GM23248 (cell line): ENCODE data around the gene AP3D1. TPM values are rescaled to one million over a fixed set of nuclear protein-coding genes. Genes with fewer than 3 reads are reported as not detected.
A peak's percentile ranks its signal among the peaks of the same experiment; 100 is the strongest.

ENCODE experiments used
- DNase-seq: peaks from one replicate; pipeline ENCODE4 v3.0.0-alpha.2; 2015
- H2AFZ ChIP-seq: fragments of 200-600 bp; sonication (generic); 2 replicates; pipeline ENCODE4 v1.6.1; 2016; ENCODE audit warnings: antibody characterized with exemption
- H3F3A ChIP-seq: fragments of 200-600 bp; sonication (generic); 2 replicates; pipeline ENCODE4 v1.6.1; 2016; ENCODE audit warnings: mild to moderate bottlenecking, antibody characterized with exemption, mixed run types; ENCODE audit not compliant: insufficient read depth
- H3K27ac ChIP-seq: fragments of 200-600 bp; sonication (generic); 2 replicates; pipeline ENCODE4 v1.5.1; 2016; ENCODE audit warnings: mild to moderate bottlenecking
- H3K27me3 ChIP-seq: fragments of 200-600 bp; sonication (generic); replicated peaks from 2 replicates; pipeline ENCODE4 v1.6.1; 2016; ENCODE audit warnings: mild to moderate bottlenecking; ENCODE audit not compliant: insufficient read depth
- H3K36me3 ChIP-seq: fragments of 200-600 bp; sonication (generic); 2 replicates; pipeline ENCODE4 v1.6.1; 2016; ENCODE audit warnings: low read depth, mild to moderate bottlenecking
- H3K4me1 ChIP-seq: fragments of 200-600 bp; sonication (generic); 2 replicates; pipeline ENCODE4 v1.6.1; 2016; ENCODE audit warnings: mild to moderate bottlenecking; ENCODE audit not compliant: insufficient read depth
- H3K4me2 ChIP-seq: fragments of 200-600 bp; sonication (generic); one replicate; pipeline ENCODE4 v1.6.1; 2016; ENCODE audit warnings: mild to moderate bottlenecking; ENCODE audit not compliant: unreplicated experiment
- H3K4me3 ChIP-seq: fragments of 200-600 bp; sonication (generic); 2 replicates; pipeline ENCODE4 v1.5.1; 2016; ENCODE audit warnings: mild to moderate bottlenecking
- H3K79me2 ChIP-seq: fragments of 200-600 bp; sonication (generic); 2 replicates; pipeline ENCODE4 v1.6.1; 2016; ENCODE audit warnings: mild to moderate bottlenecking; ENCODE audit not compliant: insufficient read depth
- H3K9ac ChIP-seq: fragments of 200-600 bp; sonication (generic); 2 replicates; pipeline ENCODE4 v1.6.1; 2016; ENCODE audit warnings: mild to moderate bottlenecking
- H3K9me2 ChIP-seq: fragments of 200-600 bp; sonication (generic); 2 replicates; pipeline ENCODE4 v1.6.1; 2016; ENCODE audit warnings: mixed run types, mild to moderate bottlenecking, moderate library complexity; ENCODE audit not compliant: insufficient read depth
- H3K9me3 ChIP-seq: fragments of 200-600 bp; sonication (generic); one replicate; pipeline ENCODE4 v1.6.1; 2017; ENCODE audit warnings: low read depth
- H4K20me1 ChIP-seq: fragments of 200-600 bp; sonication (generic); 2 replicates; pipeline ENCODE4 v1.6.0; 2016; ENCODE audit not compliant: insufficient read depth
- EZH2 ChIP-seq: fragments of 200-600 bp; sonication (generic); IDR thresholded peaks from 2 replicates; pipeline ENCODE4 v1.6.1; 2018; ENCODE audit warnings: antibody characterized with exemption, mild to moderate bottlenecking; ENCODE audit not compliant: insufficient read depth, poor library complexity, severe bottlenecking
- EZH2phosphoT487 ChIP-seq: fragments of 200-600 bp; sonication (generic); IDR thresholded peaks from 2 replicates; pipeline ENCODE4 v1.6.1; 2018; ENCODE audit warnings: antibody characterized with exemption, moderate library complexity, mild to moderate bottlenecking, low read depth; ENCODE audit not compliant: insufficient read depth
- WGBS, 2 experiments: methylation state at CpG; one replicate each; pipeline ENCODE4 v1.1.6; 2015 to 2017; ENCODE audit warnings: low lambda C conversion rate in 2 of 2, low coverage in 1 of 2; ENCODE audit errors: missing lambda C conversion rate in 2 of 2; 5-methylcytosine and 5-hydroxymethylcytosine counted together
- in situ Hi-C: fragments of 300-500 bp; cut with MboI; formaldehyde crosslinking; loops from 2 replicates; pipeline ENCODE4 v1.15.0; 2020
- polyA plus RNA-seq: library from polyadenylated mRNA; unstranded; fragments of >200 nt; fragmentation: Nextera tagmentation; extraction: Ambion mirVana; gene quantifications from 2 replicates; pipeline ENCODE4 v1.2.1, GENCODE V29; 2016
- total RNA-seq: library from RNA; depleted of rRNA; stranded (reverse); fragments of >200 nt; shearing (Covaris generic); gene quantifications from 2 replicates; pipeline ENCODE4 v1.2.3, GENCODE V29; 2014

AP3D1 gene
- total and polyA plus RNA-seq, 2 experiments from 2014 or later, result 79.0 to 97.6 TPM

- H3K79me2 ChIP-seq, result peaks cover 100% of the 10 kb centered on the region
- WGBS, 2 experiments, result 70 to 71% methylated on average over 23 of the region's 23 CpGs
- no peaks in the 10 kb centered on the region for H4K20me1 ChIP-seq
- H3K9me2 ChIP-seq, result no peaks in the 10 kb centered on the region
- no peak for DNase-seq
- no peaks in the 10 kb centered on the region; the same call in 1 of the 2 replicates for H3K36me3 ChIP-seq
- no peaks in the 10 kb centered on the region for H3F3A ChIP-seq
- H3K4me3 ChIP-seq, result no peak overlapping the region
- H3K9ac ChIP-seq, result no peak overlapping the region
- H3K27ac ChIP-seq, result no peak overlapping the region
- TF ChIP-seq EZH2 (no peak), EZH2phosphoT487 (no peak)
- in situ Hi-C loops, result no loop called here
- no peaks in the 10 kb centered on the region for H3K4me1 ChIP-seq
- no peak overlapping the region for H2AFZ ChIP-seq
- H3K27me3 ChIP-seq, result no peaks in the 10 kb centered on the region
- H3K4me2 ChIP-seq, result no peak overlapping the region
- no peaks in the 10 kb centered on the region for H3K9me3 ChIP-seq
These were observed 13.2 kb downstream of the AP3D1 start for GRCh38 chr19:2138061-2138728.

DNA sequence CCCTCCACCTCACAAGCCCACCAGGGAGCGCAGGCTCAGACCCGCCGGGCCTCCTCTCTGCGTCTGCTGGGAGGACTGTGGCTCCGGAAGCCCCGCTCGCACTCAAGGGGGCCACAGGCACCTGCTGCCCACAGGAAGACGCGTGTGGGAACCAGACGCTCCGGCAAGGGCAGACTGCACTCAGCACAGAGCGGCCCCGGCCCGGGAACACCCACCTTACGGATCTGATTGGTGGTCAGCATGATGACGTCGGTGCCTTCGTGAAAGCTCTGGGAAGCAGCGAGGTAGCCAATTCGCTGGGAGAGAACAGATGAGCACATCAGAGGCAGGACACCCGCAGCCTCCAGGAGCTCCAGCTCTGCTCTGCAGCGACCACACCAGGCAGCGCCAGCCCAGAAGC, 14.6 kb downstream of the AP3D1 start:
- H2AFZ ChIP-seq, result no peak overlapping the region
- no peaks in the 10 kb centered on the region for H3K4me1 ChIP-seq
- TF ChIP-seq EZH2 (no peak), EZH2phosphoT487 (no peak)
- no peaks in the 10 kb centered on the region for H3K27me3 ChIP-seq
- no peak overlapping the region for H3K4me3 ChIP-seq
- H3K9me3 ChIP-seq, result no peaks in the 10 kb centered on the region
- WGBS, 2 experiments, result 90 to 96% methylated on average over 18 to 23 of the region's 23 CpGs
- H3K4me2 ChIP-seq, result no peak overlapping the region
- in situ Hi-C loops, result no loop called here
- no peak for DNase-seq
- H3K9ac ChIP-seq, result no peak overlapping the region
- H3K9me2 ChIP-seq, result no peaks in the 10 kb centered on the region
- no peaks in the 10 kb centered on the region for H4K20me1 ChIP-seq
- no peaks in the 10 kb centered on the region for H3F3A ChIP-seq
- peaks cover 100% of the 10 kb centered on the region for H3K79me2 ChIP-seq
- H3K36me3 ChIP-seq, result no peaks in the 10 kb centered on the region; the same call in 1 of the 2 replicates
- H3K27ac ChIP-seq, result no peak overlapping the region

GRCh38 chr19:2135474-2136402, 15.6 kb downstream of the AP3D1 start:
- DNase-seq, result no peak
- H3K79me2 ChIP-seq, result peaks cover 96% of the 10 kb centered on the region
- no peak overlapping the region for H2AFZ ChIP-seq
- H3K9me3 ChIP-seq, result no peaks in the 10 kb centered on the region
- H3K4me3 ChIP-seq, result no peak overlapping the region
- H4K20me1 ChIP-seq, result no peaks in the 10 kb centered on the region
- in situ Hi-C loops, result no loop called here
- no peak overlapping the region for H3K9ac ChIP-seq
- no peaks in the 10 kb centered on the region for H3K9me2 ChIP-seq
- no peaks in the 10 kb centered on the region for H3K27me3 ChIP-seq
- no peak overlapping the region for H3K27ac ChIP-seq
- no peak for TF ChIP-seq EZH2
- TF ChIP-seq EZH2phosphoT487, result no peak
- H3K4me1 ChIP-seq, result no peaks in the 10 kb centered on the region
- H3K4me2 ChIP-seq, result no peak overlapping the region
- no peaks in the 10 kb centered on the region; the same call in 1 of the 2 replicates for H3K36me3 ChIP-seq
- WGBS, 2 experiments, result 93 to 97% methylated on average over 39 to 50 of the region's 50 CpGs
- no peaks in the 10 kb centered on the region for H3F3A ChIP-seq

GRCh38 chr19:2132731-2133490, 18.5 kb downstream of the AP3D1 start:
- Histone ChIP-seq H2AFZ (no peak overlapping the region), H3F3A (no peaks in the 10 kb centered on the region), H3K9me2 (no peaks in the 10 kb centered on the region), H3K9me3 (no peaks in the 10 kb centered on the region), H3K4me2 (no peak overlapping the region), H3K36me3 (no peaks in the 10 kb centered on the region), H3K79me2 (peaks cover 89% of the 10 kb centered on the region), H4K20me1 (no peaks in the 10 kb centered on the region), H3K4me1 (no peaks in the 10 kb centered on the region), H3K9ac (no peak overlapping the region), H3K27ac (no peak overlapping the region), H3K27me3 (no peaks in the 10 kb centered on the region), H3K4me3 (no peak overlapping the region)
- DNase-seq, result peak; percentile 57
- in situ Hi-C loops, result no loop called here
- no peak for TF ChIP-seq EZH2
- TF ChIP-seq EZH2phosphoT487, result no peak
- WGBS, 2 experiments, result 43% methylated on average over 18 to 19 of the region's 19 CpGs
